ENCODE results near the gene FGD3. TPM values are rescaled to one million over a fixed set of nuclear protein-coding genes. Genes with fewer than 3 reads are reported as not detected.
"Not testable (repeated sequence)": the region's sequence is repeated elsewhere in the genome, so short reads cannot be mapped to it uniquely, and the experiment has no call there.

Gene FGD3, protein sequence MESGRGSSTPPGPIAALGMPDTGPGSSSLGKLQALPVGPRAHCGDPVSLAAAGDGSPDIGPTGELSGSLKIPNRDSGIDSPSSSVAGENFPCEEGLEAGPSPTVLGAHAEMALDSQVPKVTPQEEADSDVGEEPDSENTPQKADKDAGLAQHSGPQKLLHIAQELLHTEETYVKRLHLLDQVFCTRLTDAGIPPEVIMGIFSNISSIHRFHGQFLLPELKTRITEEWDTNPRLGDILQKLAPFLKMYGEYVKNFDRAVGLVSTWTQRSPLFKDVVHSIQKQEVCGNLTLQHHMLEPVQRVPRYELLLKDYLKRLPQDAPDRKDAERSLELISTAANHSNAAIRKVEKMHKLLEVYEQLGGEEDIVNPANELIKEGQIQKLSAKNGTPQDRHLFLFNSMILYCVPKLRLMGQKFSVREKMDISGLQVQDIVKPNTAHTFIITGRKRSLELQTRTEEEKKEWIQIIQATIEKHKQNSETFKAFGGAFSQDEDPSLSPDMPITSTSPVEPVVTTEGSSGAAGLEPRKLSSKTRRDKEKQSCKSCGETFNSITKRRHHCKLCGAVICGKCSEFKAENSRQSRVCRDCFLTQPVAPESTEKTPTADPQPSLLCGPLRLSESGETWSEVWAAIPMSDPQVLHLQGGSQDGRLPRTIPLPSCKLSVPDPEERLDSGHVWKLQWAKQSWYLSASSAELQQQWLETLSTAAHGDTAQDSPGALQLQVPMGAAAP
- 0.17 TPM in 1 of 2 replicates, not detected in the other for total RNA-seq

DNA sequence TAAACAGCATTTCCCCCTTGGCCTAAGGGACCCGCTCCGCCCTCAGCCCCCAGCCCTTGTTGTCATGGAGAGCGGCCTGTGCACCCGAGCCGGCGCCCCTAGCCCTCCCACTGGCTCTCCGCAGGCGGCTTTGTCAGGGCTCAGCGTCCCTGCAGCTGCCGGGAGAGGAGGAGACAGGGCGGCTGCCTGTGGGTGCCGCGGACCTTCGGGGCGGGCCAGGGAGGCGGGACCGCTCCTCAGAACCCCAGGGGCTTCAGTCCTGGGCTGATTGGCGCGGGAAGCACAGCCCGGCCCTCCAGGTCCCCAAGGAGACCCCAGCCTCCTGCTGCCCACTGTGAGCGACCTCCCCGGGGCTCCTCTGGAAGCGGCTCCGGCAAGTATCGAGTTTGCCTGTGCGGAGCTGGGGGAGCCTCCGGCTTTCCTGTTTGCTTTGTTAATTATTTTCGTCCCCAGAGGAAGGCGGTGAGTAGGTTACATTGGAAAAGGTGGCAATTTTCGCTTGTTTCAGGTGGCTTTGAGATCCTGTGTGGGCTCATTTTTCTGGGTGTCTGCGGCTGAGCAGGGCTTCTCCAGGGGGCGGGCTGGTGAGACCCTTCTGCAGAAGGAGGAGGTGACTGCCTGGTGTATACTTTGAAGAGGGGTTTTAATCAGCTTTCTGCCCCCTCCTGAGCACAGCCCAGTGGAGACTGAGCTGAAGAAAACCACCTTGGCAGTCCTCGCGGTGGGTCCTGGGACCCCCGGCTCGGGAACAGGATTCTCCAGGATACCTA lies at the start of gene FGD3:
FGD3 (plus strand) TSS at position 256 of the 770 bp plus-strand sequence. CDS start 28,734 bp downstream, outside the sequence.
- no peak for DNase-seq

DNA sequence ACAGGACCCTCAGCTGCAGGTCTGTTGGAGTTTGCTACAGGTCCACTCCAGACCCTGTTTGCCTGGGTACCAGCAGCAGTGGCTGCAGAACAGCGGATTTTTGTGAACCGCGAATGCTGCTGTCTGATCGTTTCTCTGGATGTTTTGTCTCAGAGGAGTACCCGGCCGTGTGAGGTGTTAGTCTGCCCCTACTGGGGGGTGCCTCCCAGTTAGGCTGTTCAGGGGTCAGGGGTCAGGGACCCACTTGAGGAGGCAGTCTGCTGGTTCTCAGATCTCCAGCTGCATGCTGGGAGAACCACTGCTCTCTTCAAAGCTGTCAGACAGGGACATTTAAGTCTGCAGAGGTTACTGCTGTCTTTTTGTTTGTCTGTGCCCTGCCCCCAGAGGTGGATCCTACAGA lies 42.2 kb upstream of the FGD3 start:
- not testable (repeated sequence) for DNase-seq

DNA sequence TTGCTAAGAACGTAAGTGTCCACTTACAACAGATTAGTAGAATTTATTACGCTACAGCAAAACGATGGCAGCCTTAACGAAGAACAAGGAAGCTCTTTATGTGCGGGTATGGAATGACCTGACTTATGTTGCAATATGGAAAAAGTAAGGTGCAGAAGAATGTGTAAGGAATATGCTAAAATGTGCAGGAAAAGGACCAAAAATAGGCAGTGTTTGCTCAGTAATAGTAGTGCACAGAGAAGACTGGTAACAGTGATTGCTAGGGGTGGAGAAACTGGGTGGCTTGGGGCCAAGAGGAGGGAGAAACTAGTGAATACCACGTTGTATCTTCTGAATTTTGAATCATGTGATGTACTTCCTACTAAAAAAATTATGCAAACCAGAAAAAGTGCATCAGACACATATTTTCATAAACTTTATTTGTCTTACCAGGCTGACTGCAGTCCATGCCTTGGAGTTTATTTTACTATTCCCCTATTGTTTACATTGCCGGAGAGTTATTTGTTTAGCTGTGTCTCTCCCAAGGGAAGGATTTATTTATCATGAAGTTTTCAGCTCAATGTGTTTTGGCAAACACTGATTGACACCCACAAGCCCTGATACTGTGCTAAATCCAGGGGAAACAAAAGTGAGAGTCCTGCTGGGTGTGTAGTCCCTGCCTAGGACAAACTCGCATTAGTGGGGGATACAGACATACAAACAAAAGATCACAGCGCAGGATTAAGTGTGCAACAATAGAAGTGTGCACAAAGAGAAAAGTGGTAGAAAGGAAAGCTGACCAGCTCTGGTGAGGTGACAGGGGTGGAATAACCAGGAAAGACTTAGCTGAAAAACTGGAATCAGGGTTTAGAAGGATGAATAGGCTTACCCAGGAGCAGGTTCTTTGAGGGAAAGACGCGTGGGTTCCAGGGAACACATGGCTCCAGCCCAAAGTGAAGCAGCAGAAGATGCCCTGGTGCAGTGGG lies 35.5 kb upstream of the FGD3 start:
- no peak for DNase-seq

DNA sequence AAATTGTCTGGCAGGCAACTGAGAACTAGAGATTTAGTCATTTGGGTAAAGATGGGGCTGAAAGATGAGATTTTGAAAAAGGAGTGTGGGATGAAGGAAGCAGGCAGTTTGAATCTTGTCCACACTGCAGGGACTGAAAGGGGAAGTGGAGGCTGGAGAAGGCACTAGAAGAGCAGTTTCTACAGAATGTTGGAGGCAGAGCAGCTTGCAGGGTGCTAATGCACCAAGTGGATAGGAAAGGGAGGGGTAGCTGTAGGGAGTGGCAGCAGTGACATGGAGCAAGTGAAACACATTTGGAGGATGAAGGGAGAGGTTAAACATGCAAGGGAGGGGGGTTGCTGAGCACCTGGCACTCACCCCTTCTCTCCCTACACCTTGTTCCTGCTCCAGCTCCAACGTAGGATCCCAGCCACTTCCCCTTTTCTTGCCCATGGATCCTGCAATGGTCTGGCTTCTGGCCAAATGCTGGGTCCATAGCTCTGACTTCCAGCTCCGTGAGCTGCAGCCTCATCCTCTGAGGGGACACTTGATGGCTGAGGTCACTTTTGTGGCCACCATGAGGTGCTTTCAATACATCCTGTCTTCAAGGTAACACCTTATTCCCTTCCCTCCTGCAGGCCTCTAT lies 30.0 kb upstream of the FGD3 start:
- DNase-seq, result no peak

DNA sequence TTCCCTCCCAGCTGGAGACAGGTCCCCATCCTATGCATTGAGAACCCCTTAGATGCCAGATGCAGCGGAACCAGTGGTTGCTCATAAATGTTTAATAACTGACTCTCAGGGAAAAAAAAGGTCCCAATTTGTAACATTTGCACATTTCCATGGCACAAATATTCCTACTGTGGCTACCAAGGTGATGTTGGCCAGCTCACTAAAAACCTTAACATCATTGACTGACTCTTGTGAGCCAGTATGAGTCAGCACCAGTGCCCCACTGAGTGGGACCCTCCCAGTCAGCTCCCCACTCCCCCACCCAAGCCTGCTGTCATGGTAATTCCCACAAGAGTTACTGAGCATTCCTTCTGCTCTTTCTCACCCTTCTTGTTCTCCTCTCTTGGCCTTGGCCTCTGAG lies 26.9 kb upstream of the FGD3 start:
- no peak for DNase-seq

DNA sequence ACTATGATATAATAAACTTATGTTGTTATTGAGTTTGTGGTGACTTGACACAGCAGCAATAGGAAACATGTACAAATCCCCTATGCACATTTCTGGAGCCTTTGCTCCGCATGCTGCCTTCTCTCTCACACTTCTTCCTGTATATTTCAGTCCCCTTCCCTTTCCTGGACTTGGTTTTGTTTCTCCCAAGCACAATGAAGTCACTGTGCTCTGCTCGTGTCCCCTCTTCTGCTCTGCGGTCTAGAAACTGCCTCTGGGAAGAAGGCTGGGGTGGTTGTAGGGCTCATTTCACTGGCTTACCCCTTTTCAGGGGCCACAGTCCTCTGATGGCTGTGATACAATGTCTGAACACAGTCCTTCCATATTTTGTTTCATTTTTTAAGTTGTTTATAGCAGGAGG lies 15.7 kb upstream of the FGD3 start:
- DNase-seq, result no peak

DNA sequence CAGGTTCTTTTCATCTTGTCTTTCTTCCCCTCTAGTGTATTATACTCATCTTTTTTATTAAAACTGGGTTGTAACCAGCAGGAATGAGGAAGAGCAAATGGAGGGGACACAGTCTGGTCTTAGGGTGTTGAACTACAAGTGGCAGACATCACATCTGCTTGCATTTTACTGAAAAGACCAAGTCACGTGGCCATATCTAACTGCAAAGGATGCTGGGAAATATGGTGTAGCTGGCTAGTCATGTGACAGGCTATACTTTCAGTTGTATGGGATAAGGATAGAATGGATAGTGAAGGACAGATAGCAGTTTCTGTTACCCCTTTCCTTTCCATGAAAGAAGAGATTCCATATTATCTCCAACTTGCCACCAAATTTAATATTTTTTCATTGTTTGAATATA lies 13.0 kb upstream of the FGD3 start:
- no peak for DNase-seq

DNA sequence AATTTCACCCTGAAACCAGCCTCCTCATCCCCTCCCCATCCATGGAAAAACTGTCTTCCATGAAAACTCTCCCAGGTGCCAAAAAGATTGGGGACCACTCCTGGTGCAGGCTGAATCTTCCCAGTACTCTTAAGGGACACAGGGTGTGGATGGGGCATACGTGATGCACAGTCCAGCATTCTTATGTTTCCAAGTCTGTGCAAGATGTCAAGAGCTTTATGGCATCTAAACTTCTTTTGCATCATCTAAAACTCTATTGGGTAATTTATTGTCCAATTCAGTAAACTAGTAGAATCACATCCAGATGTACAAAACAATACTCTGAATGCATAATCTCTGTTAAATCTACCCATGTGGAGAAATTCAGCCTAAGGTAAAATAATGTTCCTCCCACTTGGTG lies 9.3 kb upstream of the FGD3 start:
- no peak for DNase-seq

DNA sequence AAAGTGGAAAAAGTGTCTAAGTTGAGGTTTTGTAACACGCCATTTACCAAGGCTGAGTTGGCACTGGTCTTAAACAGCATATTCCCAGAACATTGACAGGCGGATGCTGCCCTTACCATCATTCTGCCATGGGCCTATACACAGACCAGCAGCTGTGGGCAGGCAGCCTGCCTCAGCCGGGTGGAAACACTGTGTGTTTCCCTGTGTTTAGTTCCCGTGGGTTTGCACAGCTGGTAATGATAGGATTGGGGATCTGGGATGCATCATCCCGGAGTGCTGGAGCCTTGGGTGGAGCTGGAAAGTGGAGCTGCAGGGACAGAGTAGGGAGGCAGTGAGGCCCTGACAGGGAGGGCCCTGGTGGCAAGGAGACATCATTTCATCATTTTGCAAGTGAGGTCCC lies 5.5 kb upstream of the FGD3 start:
- DNase-seq, result no peak

DNA sequence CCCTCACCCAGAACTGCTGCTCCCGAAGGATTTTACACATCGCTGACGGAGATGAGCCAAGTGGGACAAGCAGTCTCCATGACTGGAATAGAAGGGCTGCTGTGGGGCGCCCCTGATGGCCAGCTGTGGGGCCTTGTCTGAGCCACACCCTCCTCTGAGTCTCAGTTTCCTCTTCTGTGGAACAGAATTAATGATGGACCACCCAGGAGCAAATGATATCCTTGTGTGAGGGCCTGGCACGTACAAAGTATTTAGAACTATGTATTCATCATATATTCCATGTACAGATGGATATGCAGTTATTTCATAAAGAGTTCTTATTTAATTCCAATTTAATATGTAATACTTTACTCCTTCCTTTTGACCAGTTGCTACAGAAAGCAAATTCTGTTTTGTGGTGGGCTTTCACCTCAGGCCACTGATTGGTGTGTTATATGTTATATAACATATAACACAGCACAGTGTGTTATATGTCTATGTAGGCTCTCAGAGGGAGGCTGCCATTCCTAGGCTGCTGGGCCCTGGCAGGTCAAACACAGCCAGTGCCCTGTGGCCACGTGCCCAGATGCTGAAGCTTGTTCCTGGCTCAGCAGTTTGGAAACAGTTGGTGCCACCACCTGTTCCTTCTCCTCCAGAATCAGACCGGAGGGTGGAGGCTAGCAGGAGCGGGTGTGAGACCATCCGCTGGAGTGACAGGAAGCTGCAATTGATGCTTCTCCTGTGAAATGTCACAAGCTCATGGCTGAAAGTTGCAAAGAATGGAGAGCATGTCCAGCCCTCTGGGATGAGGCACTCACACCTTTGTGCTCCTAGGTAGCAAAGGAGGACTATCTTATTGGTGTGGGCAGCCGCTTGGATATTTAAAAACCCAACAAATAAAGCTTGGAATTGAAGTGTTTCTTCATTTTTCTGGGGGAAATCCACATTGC lies 4.4 kb upstream of the FGD3 start:
- no peak for DNase-seq

DNA sequence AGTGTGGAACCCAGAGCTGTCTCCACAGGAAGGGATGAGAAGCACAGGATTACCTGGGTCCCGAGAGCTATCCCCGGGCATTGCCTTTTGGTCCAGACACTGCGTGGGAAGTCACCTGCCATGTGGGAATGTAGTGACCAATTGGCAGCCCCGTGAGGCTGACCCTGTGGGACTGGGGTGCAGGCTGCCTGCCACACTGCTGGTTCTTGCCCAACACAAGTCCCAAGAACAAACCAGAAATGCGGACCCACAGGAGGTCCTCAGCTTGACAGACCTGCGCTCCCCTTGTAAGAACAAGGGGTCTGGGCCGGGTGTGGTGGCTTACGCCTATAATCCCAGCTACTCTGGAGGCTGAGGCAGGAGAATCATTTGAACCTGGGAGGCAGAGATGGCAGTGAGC lies 2.4 kb upstream of the FGD3 start:
- DNase-seq, result no peak

DNA sequence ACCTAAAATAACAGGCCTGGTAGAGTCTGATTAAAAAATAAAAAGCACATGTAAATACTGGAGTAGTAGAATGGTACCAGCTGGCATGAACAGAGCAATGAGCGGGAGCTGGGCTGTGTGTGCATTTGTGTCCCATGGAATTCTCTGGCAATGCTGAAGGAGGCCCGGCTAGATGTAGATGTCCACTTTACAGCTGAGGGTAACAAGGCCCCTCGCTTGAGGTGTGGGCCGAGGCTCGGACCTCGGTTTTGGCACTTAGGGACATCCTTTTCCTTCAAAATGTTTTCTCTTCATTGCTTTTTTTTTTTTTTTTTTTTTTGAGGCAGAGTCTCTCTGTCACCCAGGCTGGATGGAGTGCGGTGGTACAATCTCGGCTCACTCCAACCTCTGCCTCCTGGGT lies 1.5 kb upstream of the FGD3 start:
- no peak for DNase-seq

DNA sequence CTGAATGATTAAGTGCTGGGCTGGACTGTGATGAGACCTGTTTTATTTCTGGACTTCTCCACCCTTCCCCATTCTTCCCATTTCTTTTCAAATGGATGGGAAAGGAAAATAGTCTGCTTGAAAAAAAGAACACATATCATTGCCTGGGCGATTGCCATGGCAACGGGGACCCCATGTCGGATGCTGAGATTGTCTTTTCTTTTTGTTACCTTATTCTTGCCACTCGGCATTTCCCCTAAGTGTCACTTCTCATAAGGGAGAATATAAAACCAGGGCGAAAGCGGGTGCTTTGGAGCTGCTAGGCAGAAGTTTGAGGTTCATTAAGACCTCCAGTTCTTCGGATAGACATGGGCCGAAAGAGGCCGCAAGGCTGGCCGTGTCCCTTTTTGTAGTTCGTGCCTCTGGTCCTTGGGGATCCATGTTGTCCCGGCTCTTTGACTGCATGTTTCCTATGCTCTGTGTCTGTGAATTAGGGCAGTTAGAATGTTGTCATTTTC lies 763 bp downstream of the FGD3 start:
- DNase-seq, result no peak

DNA sequence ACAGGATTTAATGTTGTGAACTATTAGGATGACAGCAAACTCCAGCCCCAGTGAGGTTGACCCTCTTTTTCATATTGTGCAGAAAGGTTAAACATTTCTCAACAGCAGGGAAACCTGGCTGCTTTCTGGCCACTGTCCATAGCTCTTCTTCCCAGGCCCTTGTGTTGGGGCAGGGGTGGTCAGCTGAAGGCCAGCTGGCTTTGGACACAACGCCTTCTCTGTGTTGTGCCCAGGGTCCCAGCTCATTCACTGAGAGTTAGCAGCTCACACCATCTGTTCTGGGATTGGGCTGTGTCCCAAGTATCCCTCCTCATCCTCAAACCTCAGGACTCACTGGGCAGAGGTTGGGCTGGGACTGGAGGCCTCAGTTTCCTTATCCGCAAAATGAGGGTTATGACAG lies 1.3 kb downstream of the FGD3 start:
- DNase-seq, result no peak

DNA sequence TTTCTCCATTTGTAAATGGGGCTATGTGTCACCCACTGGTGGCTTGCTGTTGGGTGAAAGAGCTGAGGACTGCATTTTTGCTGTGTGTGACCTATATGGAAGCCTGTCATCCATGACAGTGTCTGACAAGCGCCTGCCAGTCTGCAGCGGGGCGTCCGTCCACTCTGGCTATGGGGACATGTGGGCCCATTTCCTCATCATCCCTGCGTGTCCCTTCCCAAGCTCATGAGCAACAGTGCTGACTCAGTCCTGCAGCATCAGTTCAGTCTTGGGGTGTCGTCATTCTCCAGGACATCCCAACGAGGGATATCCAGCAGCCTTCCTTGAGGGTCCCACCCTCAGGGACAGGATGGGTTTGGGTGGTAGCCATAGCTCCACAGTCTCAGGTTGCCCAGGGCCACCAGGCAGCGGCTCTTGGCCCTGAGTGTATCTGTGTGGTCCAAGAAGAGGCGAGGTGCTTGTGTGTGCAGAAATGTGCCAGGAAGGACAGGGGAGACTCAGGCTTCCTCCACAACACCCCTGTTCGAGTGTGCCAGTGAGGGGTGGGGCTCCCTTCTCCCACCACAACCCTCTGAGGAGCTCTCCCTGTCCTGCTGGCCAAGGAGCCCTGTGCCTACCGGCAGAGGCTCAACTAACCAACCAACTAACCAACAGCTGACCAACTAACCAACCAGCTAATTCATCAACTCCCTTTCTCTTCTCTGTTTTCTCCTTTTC lies 2.1 kb downstream of the FGD3 start:
- no peak for DNase-seq

DNA sequence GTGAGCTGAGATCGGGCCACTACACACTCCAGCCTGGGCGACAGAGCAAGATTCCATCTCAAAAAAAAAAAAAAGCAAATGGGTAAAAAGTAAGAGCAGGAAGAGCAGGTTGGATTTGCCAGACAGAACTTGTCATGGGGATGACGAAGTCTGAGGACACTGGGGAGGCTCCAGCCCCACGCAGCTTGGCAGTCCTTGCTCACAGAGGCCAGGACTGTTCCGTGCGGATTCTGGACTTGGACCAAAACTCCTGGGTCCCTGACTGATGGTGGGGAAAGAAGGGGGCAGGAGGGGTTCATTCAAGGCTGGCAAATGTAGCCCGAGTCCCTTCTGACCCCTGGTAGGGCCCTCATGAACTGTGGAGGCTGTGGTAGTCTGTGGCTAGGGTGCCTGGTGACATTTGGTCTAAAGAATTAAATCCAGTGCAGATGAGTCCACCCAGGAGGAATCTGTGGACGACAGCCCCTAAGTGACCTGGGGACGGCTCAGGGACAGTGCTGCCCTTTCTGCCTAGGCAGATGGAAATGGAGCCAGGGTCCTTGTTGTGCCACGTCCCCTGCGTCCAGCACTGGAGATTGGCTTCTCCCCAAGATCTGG lies 3.1 kb downstream of the FGD3 start:
- no peak for DNase-seq

DNA sequence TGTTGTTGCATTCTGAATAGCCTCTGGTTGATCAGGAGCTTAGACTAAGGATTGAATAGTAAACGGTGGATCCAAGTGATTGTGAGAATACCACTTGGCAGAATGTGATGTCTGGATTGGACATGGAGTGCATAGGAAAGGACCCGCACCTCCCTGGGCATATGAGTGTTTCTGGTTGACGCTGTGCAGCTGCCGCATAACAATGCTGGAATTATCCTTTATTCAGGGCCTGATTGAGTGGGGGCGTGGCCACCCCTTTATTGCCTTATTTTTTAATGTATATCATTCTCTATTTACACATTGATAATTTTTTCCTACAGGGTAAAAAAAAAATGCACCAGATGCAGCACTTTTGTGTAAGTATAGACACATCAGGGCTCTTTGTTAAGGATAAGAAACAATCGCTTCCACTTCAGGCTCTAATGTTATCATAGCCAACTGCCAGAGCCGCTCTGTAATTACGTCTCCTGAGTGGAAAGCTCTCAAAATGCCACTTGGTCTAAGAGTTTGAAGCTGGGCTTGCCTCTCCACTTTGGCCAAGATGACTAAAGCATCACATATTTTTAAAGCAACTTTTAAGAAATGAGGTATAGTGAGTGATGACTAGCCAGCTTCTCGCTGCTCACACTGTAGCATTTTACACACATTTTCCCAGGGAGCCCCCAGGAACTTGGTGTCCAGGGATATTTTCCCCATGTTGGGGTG lies 5.7 kb downstream of the FGD3 start:
- DNase-seq, result no peak

DNA sequence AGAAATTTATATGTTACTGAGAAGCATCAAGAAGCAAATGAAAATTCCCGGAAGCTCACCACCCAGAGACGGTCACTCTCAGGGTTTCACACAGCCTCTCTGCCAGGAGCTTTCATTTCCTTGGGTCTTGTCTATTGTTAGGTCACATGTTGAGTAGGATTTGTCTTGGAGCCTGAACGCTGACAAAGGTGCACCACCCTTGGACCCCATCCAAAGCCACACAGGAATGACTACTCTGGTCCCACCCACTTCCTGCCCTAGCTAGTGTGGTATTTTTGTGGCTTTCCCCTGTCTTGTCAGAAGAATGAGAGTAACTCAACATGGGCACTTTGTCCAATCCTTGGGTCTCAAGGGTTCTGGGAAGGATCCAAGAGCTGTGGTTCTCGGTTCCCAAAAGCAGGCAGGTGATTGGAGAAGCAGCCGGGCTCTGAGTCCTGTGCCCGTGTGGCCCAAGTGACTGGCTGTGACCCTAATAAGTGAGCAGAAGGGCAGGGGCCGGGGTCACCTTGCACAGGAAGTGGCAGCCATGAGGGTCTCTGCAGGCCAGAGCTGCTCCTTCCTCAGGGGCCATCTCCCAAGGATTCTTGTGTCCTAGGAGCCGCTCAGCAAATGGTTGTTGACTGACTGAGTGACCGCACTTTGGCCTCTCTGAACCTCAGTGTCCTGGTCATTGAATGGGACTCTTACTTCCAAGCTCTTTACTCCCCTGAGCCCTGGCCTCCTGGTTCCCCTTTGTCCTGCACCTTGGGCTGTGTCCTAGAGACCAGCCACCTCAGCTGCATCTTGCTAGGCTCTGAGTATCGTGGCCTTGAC lies 6.9 kb downstream of the FGD3 start:
- DNase-seq, result peak; percentile 10

Measured in dermis blood vessel endothelial cell (primary cell).